Testis (tissue), 2 donors: ENCODE measurements around the gene ADRM1.

Experiments
- CTCF ChIP-seq, 3 experiments: fragments of 450-650 bp in 2 of 3; fragments of 200-600 bp in 1 of 3; sonication (generic) in 1 of 3; IDR thresholded peaks; one replicate each; pipeline ENCODE4 v1.5.1; 2016 to 2019; ENCODE audit warnings: antibody characterized with exemption in 3 of 3, mild to moderate bottlenecking in 2 of 3, moderate library complexity in 1 of 3
- POLR2A ChIP-seq: fragments of 450-650 bp; IDR thresholded peaks from one replicate; pipeline ENCODE4 v1.6.1; 2017; ENCODE audit warnings: antibody characterized with exemption, mild to moderate bottlenecking, moderate library complexity

GRCh38 chr20:62262064-62262463 is 40.7 kb upstream of the ADRM1 start:
- TF ChIP-seq CTCF (IDR thresholded peaks at IDR 0.05), result no peak
- TF ChIP-seq POLR2A, result no peak
